Pancreas (tissue), 10 donors: ENCODE data around the gene SEMA4D. TPM values are rescaled to one million over a fixed set of nuclear protein-coding genes. Genes with fewer than 3 reads are reported as not detected.

Source experiments
- ATAC-seq, 4 donors: fragments of 200-7000 bp; cut with Tn5 transposase; one replicate each; pipeline versions ENCODE4 v1.8.0 to v1.9.1; 2020; ENCODE audit warnings: mild to moderate bottlenecking in 4 of 4, moderate library complexity in 4 of 4
- DNase-seq, 6 donors: peaks; one replicate each; pipeline ENCODE4 v3.0.0-alpha.2; 2020
- FAIRE-seq: peaks from 2 replicates; lab custom pipeline; 2012; peaks lifted over from hg19 to GRCh38; lab: Jason Lieb, UNC
- H3K27ac ChIP-seq, 4 donors: fragments of 200-600 bp; sonication (generic); 1 replicate in 3 of 4; 2 replicates in 1 of 4; pipeline versions ENCODE4 v1.5.0 to v1.8.0; 2020
- H3K27me3 ChIP-seq, 4 donors: fragments of 200-600 bp; one replicate each; pipeline ENCODE4 v1.8.0; 2021
- H3K36me3 ChIP-seq, 3 donors: fragments of 200-600 bp; sonication (generic) in 1 of 3; one replicate each; pipeline versions ENCODE4 v1.5.0 to v1.8.0; 2020 to 2021
- H3K4me1 ChIP-seq, 3 donors: fragments of 200-600 bp; one replicate each; pipeline ENCODE4 v1.8.0; 2021
- H3K4me3 ChIP-seq, 4 donors: fragments of 200-600 bp; sonication (generic) in 2 of 4; one replicate each; pipeline versions ENCODE4 v1.5.0 to v1.8.0; 2020 to 2021
- H3K9me3 ChIP-seq, 4 donors: fragments of 200-600 bp; one replicate each; pipeline ENCODE4 v1.8.0; 2021
- WGBS, 2 donors: extraction: QIAGEN DNeasy Blood & Tissue Kit; methylation state at CpG; one replicate each; pipeline ENCODE4 v1.1.7; 2013; 5-methylcytosine and 5-hydroxymethylcytosine counted together
- intact Hi-C, 3 donors: fragments of 100-400 bp; cut with DNase I; formaldehyde crosslinking; loops; one replicate each; pipeline versions ENCODE4 v1.11.1 to v1.14.2; 2022
- polyA plus RNA-seq, 2 donors: library from polyadenylated mRNA; stranded (reverse); fragments of 200-250 nt; gene quantifications; one replicate each; pipeline ENCODE4 v1.2.3, GENCODE V29; 2013
- total RNA-seq, 6 donors: library from RNA; stranded (reverse); fragmentation: NEBNext Ultra II Directional in 4 of 6; extraction: Animal tissue kit (Norgen Biotek cat#: 25700) in 4 of 6; gene quantifications; one replicate each; pipeline versions ENCODE4 v1.2.1 to v1.2.4, GENCODE V29; 2021 to 2023
- TF ChIP-seq, protein P1 (sequence below), 4 donors: fragments of 200-600 bp; sonication (generic) in 3 of 4; IDR thresholded peaks; one replicate each; pipeline versions ENCODE4 v1.5.0 to v1.8.0; 2021; ENCODE audit warnings: antibody characterized with exemption in 4 of 4
- donor health status: healthy with polysubstance abuse.
- donor health status: DM: no; HTN: no; CAD: no; lungs with moderate emphysema.
- donor health status: DM: no; HTN: no; CAD: no.
- donor health status: control.
- donor health status: control.
- donor health status: Bipolar disorder and iron deficiency.
- donor health status: DM: yes; HTN: yes; CAD: no.
- donor health status: DM: no; HTN: no; CAD: no.
- donor health status: DM: no; HTN: no; CAD: no.
- donor health status: DM: yes; HTN: yes; CAD: no.

The SEMA4D gene
- total and polyA plus RNA-seq, 8 donors = 7.1 to 29.7 (median 12.9) TPM

DNA sequence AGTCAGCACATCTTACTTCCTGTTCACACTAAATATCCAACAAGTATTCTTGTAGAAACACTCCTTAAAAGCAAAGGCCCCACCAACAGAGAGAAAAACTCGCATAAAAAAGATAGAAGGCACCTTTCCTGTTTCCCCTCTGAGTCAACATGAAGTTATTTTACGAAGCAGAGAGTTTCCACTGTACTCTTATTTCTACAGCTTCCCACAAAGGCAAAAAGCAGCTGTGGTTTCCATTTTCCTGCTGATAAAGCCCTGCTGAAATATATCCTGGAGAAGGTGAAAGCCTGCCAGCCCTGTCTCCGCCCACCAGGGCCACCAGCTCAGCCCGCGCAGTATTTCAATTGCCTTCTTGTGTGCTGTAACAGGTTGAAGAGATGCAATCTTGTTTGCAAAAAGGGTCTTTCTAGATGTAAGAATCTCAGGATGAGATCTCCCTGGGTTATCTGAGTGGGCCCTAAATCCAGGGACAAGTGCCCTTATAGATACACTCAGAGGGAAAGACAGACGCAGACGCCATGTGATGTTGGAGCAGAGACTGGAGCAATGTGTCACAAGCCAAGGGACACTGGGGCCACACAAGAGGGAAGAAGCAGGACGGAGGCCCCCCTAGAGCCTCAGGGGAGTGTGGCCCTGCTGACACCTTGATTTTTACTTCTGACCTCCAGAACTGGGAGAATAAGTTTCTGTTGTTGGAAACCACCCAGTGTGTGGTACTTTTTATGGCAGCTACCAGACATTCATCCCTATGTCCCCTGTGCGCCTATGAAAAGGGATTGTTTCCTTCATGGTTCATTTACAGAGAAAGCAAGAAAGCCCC lies 19.9 kb downstream of the SEMA4D start:
- H3K4me1 ChIP-seq = peaks cover 0 to 4% (median 0%) of the 10 kb centered on the region in 3 donors
- H3K36me3 ChIP-seq = no peaks in the 10 kb centered on the region
- no peak overlapping the region for H3K4me3 ChIP-seq
- peak overlapping the region in 3 of 4 donors; percentile 29 to 58 (median 46) for H3K27ac ChIP-seq
- TF ChIP-seq, protein P1, sequence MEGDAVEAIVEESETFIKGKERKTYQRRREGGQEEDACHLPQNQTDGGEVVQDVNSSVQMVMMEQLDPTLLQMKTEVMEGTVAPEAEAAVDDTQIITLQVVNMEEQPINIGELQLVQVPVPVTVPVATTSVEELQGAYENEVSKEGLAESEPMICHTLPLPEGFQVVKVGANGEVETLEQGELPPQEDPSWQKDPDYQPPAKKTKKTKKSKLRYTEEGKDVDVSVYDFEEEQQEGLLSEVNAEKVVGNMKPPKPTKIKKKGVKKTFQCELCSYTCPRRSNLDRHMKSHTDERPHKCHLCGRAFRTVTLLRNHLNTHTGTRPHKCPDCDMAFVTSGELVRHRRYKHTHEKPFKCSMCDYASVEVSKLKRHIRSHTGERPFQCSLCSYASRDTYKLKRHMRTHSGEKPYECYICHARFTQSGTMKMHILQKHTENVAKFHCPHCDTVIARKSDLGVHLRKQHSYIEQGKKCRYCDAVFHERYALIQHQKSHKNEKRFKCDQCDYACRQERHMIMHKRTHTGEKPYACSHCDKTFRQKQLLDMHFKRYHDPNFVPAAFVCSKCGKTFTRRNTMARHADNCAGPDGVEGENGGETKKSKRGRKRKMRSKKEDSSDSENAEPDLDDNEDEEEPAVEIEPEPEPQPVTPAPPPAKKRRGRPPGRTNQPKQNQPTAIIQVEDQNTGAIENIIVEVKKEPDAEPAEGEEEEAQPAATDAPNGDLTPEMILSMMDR (IDR thresholded peaks at IDR 0.05) = no peak
- no peaks in the 10 kb centered on the region for H3K27me3 ChIP-seq
- ATAC-seq (peak in 3 of 4 donors; percentile 74 to 84 (median 84)), FAIRE-seq (no peak), DNase-seq (peak in 2 of 6 donors; percentile 38 to 51)
- H3K9me3 ChIP-seq = no peaks in the 10 kb centered on the region
- 69 to 72% methylated on average over 9 of the region's 9 CpGs for WGBS, 2 donors
- intact Hi-C loops = no loop called here

- Histone ChIP-seq H3K36me3 (no peaks in the 10 kb centered on the region), H3K4me3 (no peak overlapping the region), H3K27me3 (no peaks in the 10 kb centered on the region), H3K9me3 (no peaks in the 10 kb centered on the region), H3K4me1 (peaks cover 0 to 4% (median 0%) of the 10 kb centered on the region in 3 donors), H3K27ac (peak overlapping the region in 3 of 4 donors; percentile 29 to 58 (median 46))
- no peak for FAIRE-seq
- TF ChIP-seq, protein P1 (IDR thresholded peaks at IDR 0.05) = no peak
- 73 to 81% methylated on average over 7 of the region's 7 CpGs for WGBS, 2 donors
- intact Hi-C loops = no loop called here
- ATAC-seq = peak in 2 of 4 donors; percentile 12 to 35
- DNase-seq = peak in 1 of 6 donors; percentile 21
Observed at GRCh38 chr9:89477384-89477783, 20.5 kb downstream of the SEMA4D start.

- Histone ChIP-seq H3K9me3 (no peaks in the 10 kb centered on the region), H3K27ac (no peak overlapping the region), H3K4me1 (peaks cover 0 to 4% (median 0%) of the 10 kb centered on the region in 3 donors), H3K36me3 (no peaks in the 10 kb centered on the region), H3K27me3 (no peaks in the 10 kb centered on the region), H3K4me3 (no peak overlapping the region)
- 91 to 95% methylated on average over 7 of the region's 7 CpGs for WGBS, 2 donors
- no peak for FAIRE-seq
- DNase-seq = peak in 1 of 6 donors; percentile 22
- intact Hi-C loops = no loop called here
- TF ChIP-seq, protein P1 (IDR thresholded peaks at IDR 0.05) = no peak
- no peak for ATAC-seq
Observed at GRCh38 chr9:89476546-89476945, 21.4 kb downstream of the SEMA4D start.

DNA sequence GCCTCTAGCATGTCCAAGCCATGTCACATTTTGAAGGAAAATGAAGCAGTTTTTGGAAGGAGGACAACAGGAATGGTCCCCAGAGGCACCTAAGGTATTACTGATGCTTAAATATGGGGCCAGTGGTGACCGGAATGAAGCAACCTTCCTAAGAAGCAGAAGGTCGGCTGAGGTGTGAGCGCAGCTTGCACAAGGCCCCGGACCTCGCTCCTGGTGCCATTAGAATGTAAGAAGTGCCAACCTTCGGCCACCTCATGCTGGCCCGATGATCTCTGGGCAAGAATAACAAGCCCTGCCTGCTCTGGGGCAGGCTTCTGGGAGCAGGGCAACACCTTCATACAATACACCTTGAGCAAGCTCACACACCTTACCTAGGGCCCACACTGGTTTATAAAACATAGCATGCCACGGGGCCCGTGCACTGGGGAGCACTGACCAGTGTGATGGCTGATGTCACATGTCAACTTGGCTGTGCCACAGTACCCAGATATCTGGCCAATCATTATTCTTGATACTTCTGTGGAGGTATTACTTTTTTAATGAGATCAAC lies 21.9 kb downstream of the SEMA4D start:
- intact Hi-C loops = no loop called here
- peak in 1 of 6 donors; percentile 34 for DNase-seq
- 93 to 97% methylated on average over 9 of the region's 9 CpGs for WGBS, 2 donors
- Histone ChIP-seq H3K4me1 (peaks cover 0 to 4% (median 0%) of the 10 kb centered on the region in 3 donors), H3K27ac (no peak overlapping the region), H3K36me3 (no peaks in the 10 kb centered on the region), H3K27me3 (no peaks in the 10 kb centered on the region), H3K4me3 (no peak overlapping the region), H3K9me3 (no peaks in the 10 kb centered on the region)
- FAIRE-seq = no peak
- no peak for ATAC-seq
- TF ChIP-seq, protein P1 (IDR thresholded peaks at IDR 0.05) = no peak
